GM19043 (cell line): Measurements from ENCODE around the gene GREB1.

Source experiments
- ATAC-seq: cut with Tn5 transposase; IDR thresholded peaks from one replicate; pipeline ENCODE4 v1.9.1; 2021; ENCODE audit warnings: low read depth; ENCODE audit not compliant: unreplicated experiment

The GREB1 gene

DNA sequence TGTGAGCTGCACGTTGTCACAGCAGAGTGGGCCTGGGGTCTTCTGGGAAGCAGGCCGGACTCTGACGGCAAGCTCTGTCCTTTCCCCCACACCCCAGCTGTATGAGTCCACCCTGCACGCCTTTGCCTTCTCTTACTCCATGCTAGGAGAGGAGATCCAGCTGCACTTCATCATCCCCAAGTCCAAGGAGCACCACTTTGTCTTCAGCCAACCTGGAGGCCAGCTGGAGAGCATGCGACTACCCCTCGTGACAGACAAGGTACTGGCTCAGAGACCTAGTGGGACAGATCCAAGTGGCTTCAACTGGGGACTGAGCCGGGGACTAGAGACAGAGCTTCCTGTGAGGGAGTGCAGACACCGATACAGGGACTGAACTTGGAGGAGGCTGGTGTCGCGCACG, 96.0 kb downstream of the GREB1 start:
- ATAC-seq: no peak

- ATAC-seq: no peak
Measured at GRCh38 chr2:11630855-11631254, 97.0 kb downstream of the GREB1 start.

DNA sequence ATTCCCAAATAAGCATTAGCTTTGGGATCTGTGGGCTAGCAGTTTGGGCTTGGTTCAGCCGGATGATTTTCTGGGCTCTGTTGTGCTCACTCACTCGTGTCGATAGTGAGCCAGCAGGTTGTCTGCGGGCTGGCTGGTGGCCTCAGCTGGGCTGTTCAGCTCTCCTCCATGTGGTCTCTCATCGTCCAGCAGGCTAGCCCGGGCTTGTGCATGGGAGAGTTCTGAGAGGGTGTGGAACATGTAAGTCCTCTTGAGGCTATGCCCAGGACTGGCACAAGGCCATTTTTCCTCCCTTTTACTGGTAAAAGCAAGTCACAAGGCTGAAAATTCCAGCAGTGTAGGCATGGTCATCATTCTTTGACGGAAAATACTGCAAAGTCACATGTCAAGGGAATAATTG, 97.6 kb downstream of the GREB1 start:
- ATAC-seq: no peak

GRCh38 chr2:11633923-11634478, 100.2 kb downstream of the GREB1 start:
- no peak for ATAC-seq

GRCh38 chr2:11634584-11634983, 100.7 kb downstream of the GREB1 start:
- no peak for ATAC-seq

DNA sequence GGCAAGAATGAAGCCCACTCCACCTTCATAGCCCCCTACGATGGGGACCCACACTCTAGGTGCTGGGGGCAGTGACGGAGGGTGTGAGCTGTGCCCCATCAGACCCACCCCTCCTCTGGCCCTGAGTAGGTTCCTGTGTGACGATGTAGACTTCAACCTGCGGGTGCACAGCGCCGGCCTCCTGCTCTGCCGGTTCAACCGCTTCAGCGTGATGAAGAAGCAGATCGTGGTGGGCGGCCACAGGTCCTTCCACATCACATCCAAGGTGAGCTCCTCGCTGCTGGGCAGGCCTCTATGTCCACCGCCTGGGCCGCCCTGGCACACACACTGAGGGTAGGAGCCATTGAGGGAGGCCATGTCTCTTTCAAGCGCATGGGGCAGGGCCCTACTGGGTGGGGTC, 101.3 kb downstream of the GREB1 start:
- ATAC-seq: no peak

- ATAC-seq: no peak
Measured at GRCh38 chr2:11636593-11637295, 102.9 kb downstream of the GREB1 start.

DNA sequence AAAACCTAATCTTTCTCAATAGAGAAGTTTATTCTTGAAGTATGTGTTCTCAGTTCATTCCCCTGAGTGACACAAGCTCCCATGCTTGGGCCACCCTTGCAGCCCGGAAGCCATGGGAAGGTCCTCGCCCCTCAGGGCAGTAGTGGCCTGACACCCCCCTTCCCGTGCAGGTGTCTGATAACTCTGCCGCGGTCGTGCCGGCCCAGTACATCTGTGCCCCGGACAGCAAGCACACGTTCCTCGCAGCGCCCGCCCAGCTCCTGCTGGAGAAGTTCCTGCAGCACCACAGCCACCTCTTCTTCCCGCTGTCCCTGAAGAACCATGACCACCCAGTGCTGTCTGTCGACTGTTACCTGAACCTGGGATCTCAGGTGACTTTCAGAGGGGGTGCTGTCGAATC, 103.7 kb downstream of the GREB1 start:
- ATAC-seq: no peak

GRCh38 chr2:11639503-11639902, 105.7 kb downstream of the GREB1 start:
- no peak for ATAC-seq

DNA sequence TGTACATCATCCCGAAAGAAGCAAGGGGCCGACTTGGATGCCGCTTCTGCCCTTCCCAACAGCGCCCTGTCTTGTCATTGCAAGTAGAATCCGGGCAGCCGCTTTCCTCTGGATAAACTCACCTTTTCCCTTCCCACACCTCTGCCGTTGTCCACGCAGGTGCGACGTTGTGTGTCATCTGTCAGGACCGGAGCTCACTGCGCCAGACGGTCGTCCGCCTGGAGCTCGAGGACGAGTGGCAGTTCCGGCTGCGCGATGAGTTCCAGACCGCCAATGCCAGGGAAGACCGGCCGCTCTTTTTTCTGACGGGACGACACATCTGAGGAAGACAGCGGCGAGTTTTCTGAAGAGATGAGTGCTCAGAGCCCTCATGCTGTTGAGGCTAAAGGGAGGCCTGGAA, 106.3 kb downstream of the GREB1 start:
- ATAC-seq: no peak

GRCh38 chr2:11642972-11643371, 109.1 kb downstream of the GREB1 start:
- ATAC-seq: no peak

DNA sequence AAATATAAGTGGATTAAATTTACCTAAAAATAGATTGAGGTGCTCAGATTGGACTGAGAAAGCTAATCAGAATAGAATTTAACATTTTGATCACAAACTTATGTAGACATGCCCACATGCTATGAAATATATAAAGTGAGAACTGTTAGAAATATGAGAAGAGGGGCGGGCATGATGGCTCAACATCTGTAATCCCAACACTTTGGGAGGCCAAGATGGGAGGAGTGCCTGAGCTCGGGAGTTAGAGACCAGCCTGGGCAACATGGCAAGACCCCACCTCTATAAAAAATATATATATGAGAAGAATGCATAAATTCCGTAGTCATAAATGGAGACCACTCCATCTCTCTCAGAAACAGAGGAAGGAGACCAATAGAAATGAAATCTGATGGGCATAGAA, 110.4 kb downstream of the GREB1 start:
- ATAC-seq: no peak

DNA sequence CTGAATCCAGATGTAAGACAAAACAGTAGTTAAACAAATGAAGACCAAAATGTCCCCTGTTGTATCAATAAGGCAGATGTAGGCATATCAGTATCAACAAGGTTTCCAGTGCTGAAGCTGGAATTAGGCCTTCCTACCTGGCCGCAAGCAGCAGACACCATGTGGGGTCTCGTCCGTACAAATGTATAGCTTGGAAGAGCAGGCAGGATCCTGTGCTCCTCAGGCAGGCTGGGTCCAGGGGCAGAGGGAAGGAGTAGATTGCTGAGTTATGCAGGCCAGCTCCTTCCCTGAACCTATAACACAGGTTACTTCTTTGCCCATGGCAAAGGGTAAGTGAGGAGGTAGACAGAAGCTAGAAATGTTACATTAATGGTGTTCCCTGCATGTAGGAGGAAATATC, 112.7 kb downstream of the GREB1 start:
- ATAC-seq: no peak

DNA sequence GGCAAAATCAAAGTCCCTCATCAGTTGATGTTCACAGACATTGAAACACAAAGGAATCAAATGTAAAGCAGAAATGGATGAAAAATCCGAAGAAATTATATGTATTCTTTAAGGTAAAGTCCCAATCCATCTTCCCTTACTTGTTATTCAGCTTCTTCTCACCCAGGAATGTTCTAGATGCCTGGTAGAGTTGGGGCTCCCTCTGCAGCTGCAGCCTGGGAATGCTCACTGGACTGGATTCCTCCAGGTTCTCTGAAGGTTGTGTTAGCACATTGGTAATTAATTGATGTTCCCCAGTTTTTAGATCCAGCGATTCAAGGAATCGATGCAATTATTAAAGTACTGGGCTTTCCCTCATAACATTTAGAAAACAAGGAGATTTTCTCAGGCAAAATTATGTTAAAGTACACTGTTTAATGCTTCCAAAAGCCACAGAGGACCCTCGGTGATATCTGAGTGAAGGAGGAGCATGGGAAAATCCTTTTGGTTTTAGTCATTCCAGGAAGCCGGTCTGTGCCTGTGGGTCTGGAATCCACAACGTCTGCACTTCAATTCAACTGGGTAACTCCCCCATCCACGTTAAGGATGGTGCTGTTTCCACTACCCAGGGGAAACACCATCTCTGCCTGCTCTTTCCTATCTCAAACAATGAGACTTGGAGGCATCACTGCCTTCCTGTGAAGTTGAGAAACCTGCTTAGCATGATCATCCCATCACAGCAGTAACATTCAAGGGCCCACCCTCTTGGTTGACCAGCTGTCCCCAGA, 114.2 kb downstream of the GREB1 start:
- no peak for ATAC-seq

GRCh38 chr2:11649093-11649492, 115.2 kb downstream of the GREB1 start:
- no peak for ATAC-seq

- no peak for ATAC-seq
Measured at GRCh38 chr2:11651856-11652548, 118.2 kb downstream of the GREB1 start.

- ATAC-seq: no peak
Measured at GRCh38 chr2:11652553-11652952, 118.7 kb downstream of the GREB1 start.

GRCh38 chr2:11655495-11655894, 121.7 kb downstream of the GREB1 start:
- no peak for ATAC-seq

DNA sequence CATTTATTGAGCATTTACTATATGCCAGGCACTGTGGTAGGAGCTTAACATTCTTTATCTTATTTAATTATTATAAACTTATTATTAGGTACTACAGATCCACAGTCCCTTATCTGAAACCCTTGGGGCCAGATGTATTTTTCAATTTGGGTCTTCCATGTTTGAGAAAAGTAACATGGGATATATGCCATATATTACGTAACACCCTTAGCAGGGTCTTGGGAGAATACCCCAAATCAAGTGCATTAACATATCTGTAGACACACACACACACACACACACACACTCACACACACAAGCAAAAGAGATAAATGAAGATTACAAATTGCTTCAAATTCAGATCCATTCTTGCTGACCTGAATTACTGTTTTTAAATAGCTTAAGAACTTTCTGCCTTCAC, 122.4 kb downstream of the GREB1 start:
- ATAC-seq: no peak

DNA sequence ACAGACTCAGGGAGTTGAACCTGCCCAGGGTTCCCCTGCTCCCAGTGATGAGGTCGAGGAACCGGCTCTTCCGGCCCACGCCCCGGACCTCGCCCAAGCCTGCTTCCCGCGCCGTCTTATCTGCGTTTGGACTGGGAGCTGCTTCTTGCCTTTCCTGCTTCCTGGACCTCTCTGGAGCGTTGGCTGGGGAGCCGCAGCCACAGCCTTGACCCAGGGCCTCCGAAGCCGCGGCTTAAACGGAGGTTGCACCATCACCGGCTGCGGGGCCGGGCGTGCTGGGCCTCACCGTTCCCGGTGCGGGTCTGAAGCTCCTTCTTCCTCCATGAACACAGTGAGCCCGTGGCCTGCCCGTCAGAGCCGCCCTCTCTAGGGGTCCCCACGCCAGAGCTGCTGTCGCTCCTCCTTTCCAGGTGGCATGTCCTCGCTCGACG, 122.8 kb downstream of the GREB1 start:
- no peak for ATAC-seq

- ATAC-seq: no peak
Measured at GRCh38 chr2:11657195-11657594, 123.3 kb downstream of the GREB1 start.
